HepG2 (cell line): ENCODE measurements around the gene TSPAN9. TPM values are rescaled to one million over a fixed set of nuclear protein-coding genes. Genes with fewer than 3 reads are reported as not detected.

ENCODE experiments used
- ARNT ChIP-seq: fragments of 450-650 bp; IDR thresholded peaks from 2 replicates; pipeline ENCODE4 v1.6.1; 2017
- FOXJ3 ChIP-seq: sonication (generic); formaldehyde crosslinking; IDR thresholded peaks from 2 replicates; pipeline ENCODE4 v1.4.0; 2020; ENCODE audit warnings: missing genetic modification reagents, mild to moderate bottlenecking, borderline replicate concordance
- HMGA1 ChIP-seq: sonication (generic); formaldehyde crosslinking; conservative IDR thresholded peaks from 2 replicates; pipeline ENCODE4 v1.4.0; 2020; ENCODE audit warnings: missing genetic modification reagents
- POLR2AphosphoS5 ChIP-seq: IDR thresholded peaks from 2 replicates; pipeline ENCODE4 v1.6.1; 2012; ENCODE audit warnings: low read depth, low read length
- SOX13 ChIP-seq, 3 experiments: fragments of 450-650 bp in 1 of 3; sonication (generic) in 1 of 3; formaldehyde crosslinking in 1 of 3; IDR thresholded peaks in 2 of 3; conservative IDR thresholded peaks in 1 of 3; 2 replicates each; pipeline versions ENCODE4 v1.5.0 to v1.6.1; 2016 to 2020; ENCODE audit warnings: antibody characterized with exemption in 1 of 3, mild to moderate bottlenecking in 1 of 3, missing compliant biosample characterization in 1 of 3, missing genetic modification reagents in 1 of 3, moderate library complexity in 1 of 3
- SRY ChIP-seq: sonication (generic); formaldehyde crosslinking; IDR thresholded peaks from 2 replicates; pipeline ENCODE4 v1.8.0; 2022; ENCODE audit warnings: mild to moderate bottlenecking, missing genetic modification reagents
- YEATS2 ChIP-seq: sonication (generic); formaldehyde crosslinking; IDR thresholded peaks from 2 replicates; pipeline ENCODE4 v1.4.0; 2020; ENCODE audit warnings: missing genetic modification reagents, borderline replicate concordance
- ZFP37 ChIP-seq: sonication (generic); formaldehyde crosslinking; IDR thresholded peaks from 2 replicates; pipeline ENCODE4 v1.4.0; 2020; ENCODE audit warnings: missing genetic modification reagents, borderline replicate concordance
- ZMYM3 ChIP-seq: sonication (generic); formaldehyde crosslinking; IDR thresholded peaks from 2 replicates; pipeline ENCODE4 v1.5.1; 2020; ENCODE audit warnings: mild to moderate bottlenecking, missing genetic modification reagents
- ZNF556 ChIP-seq: sonication (generic); formaldehyde crosslinking; IDR thresholded peaks from 2 replicates; pipeline ENCODE4 v1.4.0; 2020; ENCODE audit warnings: mild to moderate bottlenecking, missing genetic modification reagents, borderline replicate concordance
- polyA plus RNA-seq, 8 experiments: library from polyadenylated mRNA; depleted of rRNA in 3 of 8; stranded (reverse) in 7 of 8; unstranded in 1 of 8; fragments of >200 nt; fragmentation: Illumina TruSeq in 4 of 8; extraction: Trizol in 4 of 8; gene quantifications; 2 replicates each; pipeline versions ENCODE4 v1.2.1 to v1.2.3, GENCODE V29; 2011 to 2016; ENCODE audit warnings: low read depth in 4 of 8, missing spikeins in 1 of 8, mixed read lengths in 1 of 8; ENCODE audit not compliant: insufficient read depth in 1 of 8
- total RNA-seq, 5 experiments: library from RNA; depleted of rRNA; stranded (reverse); fragments of >200 nt; fragmentation: Illumina TruSeq; extraction: Trizol; gene quantifications; 2 replicates each; pipeline ENCODE4 v1.2.3, GENCODE V29; 2016; ENCODE audit warnings: low read depth in 1 of 5
- TF ChIP-seq, protein P1 (sequence below): sonication (generic); formaldehyde crosslinking; IDR thresholded peaks from 2 replicates; pipeline ENCODE4 v1.4.0; 2020; ENCODE audit warnings: mild to moderate bottlenecking, missing genetic modification reagents
- TF ChIP-seq, protein P2 (sequence below): sonication (generic); formaldehyde crosslinking; IDR thresholded peaks from 2 replicates; pipeline ENCODE4 v1.4.0; 2020; ENCODE audit warnings: missing genetic modification reagents, borderline replicate concordance
- TF ChIP-seq, protein P3 (sequence below): sonication (generic); formaldehyde crosslinking; IDR thresholded peaks from 2 replicates; pipeline ENCODE4 v1.5.1; 2020; ENCODE audit warnings: mild to moderate bottlenecking, missing genetic modification reagents, borderline replicate concordance
- TF ChIP-seq, protein P4 (sequence below): IDR thresholded peaks from 2 replicates; pipeline ENCODE4 v1.6.1; 2012; ENCODE audit warnings: low read length, improper control_type of control experiment
- TF ChIP-seq, protein P5 (sequence below): IDR thresholded peaks from 2 replicates; pipeline ENCODE4 v1.6.1; 2016; ENCODE audit warnings: missing biosample characterization, missing genetic modification reagents, low read depth
- TF ChIP-seq, protein P6 (sequence below): sonication (generic); formaldehyde crosslinking; IDR thresholded peaks from 2 replicates; pipeline ENCODE4 v1.5.0; 2020; ENCODE audit warnings: mild to moderate bottlenecking, missing genetic modification reagents

Gene TSPAN9
- total and polyA plus RNA-seq, 2 of the 13 experiments (the other 11 are each of a cell fraction or from before 2014, with no cell fraction given): 18.1 to 42.3 TPM

DNA sequence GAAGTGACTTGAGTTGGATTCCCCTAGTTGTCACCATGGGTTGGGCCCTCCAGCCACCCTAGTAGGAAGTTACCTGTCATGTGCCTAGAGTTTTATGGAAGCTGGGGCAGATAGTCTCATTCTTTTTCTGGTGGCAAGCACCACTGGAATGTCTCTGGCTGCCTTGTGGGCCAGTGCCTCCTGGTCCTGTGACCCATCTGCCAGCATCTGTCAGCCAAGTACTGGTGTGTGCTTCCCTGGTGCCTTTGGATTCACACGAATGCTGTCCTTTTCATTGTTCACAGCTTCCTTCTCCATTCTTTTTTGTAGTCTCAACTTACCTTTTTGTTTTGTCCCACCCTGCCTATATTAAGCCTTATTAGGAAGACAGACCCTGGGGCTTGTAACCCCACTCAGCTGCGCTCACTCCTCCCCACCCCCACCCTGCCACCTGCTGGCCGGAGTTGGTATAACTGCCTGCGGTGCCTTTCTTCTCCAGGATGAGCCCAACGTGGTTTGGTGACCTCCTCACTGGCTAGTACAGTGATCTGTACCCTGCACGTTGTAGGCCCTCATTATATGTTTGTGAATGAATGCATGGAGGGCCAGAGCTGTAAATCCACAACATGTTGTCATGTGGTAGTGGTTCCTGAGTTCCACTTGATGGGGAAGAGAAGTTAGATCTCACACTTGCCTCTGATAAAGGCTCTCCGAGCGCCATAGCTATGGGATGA is 125.7 kb downstream of the TSPAN9 start (continued):
- TF ChIP-seq, protein P1, sequence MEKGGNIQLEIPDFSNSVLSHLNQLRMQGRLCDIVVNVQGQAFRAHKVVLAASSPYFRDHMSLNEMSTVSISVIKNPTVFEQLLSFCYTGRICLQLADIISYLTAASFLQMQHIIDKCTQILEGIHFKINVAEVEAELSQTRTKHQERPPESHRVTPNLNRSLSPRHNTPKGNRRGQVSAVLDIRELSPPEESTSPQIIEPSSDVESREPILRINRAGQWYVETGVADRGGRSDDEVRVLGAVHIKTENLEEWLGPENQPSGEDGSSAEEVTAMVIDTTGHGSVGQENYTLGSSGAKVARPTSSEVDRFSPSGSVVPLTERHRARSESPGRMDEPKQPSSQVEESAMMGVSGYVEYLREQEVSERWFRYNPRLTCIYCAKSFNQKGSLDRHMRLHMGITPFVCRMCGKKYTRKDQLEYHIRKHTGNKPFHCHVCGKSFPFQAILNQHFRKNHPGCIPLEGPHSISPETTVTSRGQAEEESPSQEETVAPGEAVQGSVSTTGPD (CRISPR knock-in tag): no peak
- TF ChIP-seq, protein P2, sequence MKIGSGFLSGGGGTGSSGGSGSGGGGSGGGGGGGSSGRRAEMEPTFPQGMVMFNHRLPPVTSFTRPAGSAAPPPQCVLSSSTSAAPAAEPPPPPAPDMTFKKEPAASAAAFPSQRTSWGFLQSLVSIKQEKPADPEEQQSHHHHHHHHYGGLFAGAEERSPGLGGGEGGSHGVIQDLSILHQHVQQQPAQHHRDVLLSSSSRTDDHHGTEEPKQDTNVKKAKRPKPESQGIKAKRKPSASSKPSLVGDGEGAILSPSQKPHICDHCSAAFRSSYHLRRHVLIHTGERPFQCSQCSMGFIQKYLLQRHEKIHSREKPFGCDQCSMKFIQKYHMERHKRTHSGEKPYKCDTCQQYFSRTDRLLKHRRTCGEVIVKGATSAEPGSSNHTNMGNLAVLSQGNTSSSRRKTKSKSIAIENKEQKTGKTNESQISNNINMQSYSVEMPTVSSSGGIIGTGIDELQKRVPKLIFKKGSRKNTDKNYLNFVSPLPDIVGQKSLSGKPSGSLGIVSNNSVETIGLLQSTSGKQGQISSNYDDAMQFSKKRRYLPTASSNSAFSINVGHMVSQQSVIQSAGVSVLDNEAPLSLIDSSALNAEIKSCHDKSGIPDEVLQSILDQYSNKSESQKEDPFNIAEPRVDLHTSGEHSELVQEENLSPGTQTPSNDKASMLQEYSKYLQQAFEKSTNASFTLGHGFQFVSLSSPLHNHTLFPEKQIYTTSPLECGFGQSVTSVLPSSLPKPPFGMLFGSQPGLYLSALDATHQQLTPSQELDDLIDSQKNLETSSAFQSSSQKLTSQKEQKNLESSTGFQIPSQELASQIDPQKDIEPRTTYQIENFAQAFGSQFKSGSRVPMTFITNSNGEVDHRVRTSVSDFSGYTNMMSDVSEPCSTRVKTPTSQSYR: peak; percentile 57; the same call in 1 of the 2 replicates
- TF ChIP-seq ARNT (no peak), HMGA1 (CRISPR knock-in tag) (no peak), YEATS2 (no peak), ZNF556 (no peak), ZMYM3 (CRISPR knock-in tag) (no peak), SOX13 (IDR thresholded peaks at IDR 0.05) (no peak), SOX13 (CRISPR knock-in tag; conservative IDR thresholded peaks at IDR 0.05 in 1 of 2, IDR thresholded peaks at IDR 0.05 in 1 of 2) (no peak), SRY (CRISPR knock-in tag) (no peak), FOXJ3 (CRISPR knock-in tag) (no peak), POLR2AphosphoS5 (no peak), ZFP37 (no peak)
- TF ChIP-seq, protein P3, sequence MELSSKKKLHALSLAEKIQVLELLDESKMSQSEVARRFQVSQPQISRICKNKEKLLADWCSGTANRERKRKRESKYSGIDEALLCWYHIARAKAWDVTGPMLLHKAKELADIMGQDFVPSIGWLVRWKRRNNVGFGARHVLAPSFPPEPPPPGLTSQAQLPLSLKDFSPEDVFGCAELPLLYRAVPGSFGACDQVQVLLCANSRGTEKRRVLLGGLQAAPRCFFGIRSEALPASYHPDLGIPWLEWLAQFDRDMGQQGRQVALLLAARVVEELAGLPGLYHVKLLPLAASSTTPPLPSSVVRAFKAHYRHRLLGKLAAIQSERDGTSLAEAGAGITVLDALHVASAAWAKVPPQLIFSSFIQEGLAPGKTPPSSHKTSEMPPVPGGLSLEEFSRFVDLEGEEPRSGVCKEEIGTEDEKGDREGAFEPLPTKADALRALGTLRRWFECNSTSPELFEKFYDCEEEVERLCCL (CRISPR knock-in tag): no peak
- TF ChIP-seq, protein P4, sequence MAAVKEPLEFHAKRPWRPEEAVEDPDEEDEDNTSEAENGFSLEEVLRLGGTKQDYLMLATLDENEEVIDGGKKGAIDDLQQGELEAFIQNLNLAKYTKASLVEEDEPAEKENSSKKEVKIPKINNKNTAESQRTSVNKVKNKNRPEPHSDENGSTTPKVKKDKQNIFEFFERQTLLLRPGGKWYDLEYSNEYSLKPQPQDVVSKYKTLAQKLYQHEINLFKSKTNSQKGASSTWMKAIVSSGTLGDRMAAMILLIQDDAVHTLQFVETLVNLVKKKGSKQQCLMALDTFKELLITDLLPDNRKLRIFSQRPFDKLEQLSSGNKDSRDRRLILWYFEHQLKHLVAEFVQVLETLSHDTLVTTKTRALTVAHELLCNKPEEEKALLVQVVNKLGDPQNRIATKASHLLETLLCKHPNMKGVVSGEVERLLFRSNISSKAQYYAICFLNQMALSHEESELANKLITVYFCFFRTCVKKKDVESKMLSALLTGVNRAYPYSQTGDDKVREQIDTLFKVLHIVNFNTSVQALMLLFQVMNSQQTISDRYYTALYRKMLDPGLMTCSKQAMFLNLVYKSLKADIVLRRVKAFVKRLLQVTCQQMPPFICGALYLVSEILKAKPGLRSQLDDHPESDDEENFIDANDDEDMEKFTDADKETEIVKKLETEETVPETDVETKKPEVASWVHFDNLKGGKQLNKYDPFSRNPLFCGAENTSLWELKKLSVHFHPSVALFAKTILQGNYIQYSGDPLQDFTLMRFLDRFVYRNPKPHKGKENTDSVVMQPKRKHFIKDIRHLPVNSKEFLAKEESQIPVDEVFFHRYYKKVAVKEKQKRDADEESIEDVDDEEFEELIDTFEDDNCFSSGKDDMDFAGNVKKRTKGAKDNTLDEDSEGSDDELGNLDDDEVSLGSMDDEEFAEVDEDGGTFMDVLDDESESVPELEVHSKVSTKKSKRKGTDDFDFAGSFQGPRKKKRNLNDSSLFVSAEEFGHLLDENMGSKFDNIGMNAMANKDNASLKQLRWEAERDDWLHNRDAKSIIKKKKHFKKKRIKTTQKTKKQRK: no peak
- TF ChIP-seq, protein P5, sequence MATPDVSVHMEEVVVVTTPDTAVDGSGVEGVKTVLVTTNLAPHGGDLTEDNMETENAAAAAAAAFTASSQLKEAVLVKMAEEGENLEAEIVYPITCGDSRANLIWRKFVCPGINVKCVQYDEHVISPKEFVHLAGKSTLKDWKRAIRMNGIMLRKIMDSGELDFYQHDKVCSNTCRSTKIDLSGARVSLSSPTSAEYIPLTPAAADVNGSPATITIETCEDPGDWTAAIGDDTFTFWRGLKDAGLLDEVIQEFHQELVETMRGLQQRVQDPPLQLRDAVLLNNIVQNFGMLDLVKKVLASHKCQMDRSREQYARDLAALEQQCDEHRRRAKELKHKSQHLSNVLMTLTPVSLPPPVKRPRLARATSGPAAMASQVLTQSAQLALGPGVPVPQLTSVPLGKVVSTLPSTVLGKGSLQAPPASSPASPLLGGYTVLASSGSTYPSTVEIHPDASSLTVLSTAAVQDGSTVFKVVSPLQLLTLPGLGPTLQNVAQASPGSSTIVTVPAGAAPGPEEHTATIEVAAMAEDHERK: no peak
- TF ChIP-seq, protein P6, sequence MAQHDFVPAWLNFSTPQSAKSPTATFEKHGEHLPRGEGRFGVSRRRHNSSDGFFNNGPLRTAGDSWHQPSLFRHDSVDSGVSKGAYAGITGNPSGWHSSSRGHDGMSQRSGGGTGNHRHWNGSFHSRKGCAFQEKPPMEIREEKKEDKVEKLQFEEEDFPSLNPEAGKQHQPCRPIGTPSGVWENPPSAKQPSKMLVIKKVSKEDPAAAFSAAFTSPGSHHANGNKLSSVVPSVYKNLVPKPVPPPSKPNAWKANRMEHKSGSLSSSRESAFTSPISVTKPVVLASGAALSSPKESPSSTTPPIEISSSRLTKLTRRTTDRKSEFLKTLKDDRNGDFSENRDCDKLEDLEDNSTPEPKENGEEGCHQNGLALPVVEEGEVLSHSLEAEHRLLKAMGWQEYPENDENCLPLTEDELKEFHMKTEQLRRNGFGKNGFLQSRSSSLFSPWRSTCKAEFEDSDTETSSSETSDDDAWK: no peak
